Epidermal melanocyte (primary cell): ENCODE data around the gene CCL17.
"Not testable (repeated sequence)": the region's sequence is repeated elsewhere in the genome, so short reads cannot be mapped to it uniquely, and the experiment has no call there.

Experiments
- DNase-seq: peaks from one replicate; pipeline ENCODE4 v3.0.0; 2011; ENCODE audit warnings: low spot score; ENCODE audit not compliant: insufficient read length

The CCL17 gene

DNA sequence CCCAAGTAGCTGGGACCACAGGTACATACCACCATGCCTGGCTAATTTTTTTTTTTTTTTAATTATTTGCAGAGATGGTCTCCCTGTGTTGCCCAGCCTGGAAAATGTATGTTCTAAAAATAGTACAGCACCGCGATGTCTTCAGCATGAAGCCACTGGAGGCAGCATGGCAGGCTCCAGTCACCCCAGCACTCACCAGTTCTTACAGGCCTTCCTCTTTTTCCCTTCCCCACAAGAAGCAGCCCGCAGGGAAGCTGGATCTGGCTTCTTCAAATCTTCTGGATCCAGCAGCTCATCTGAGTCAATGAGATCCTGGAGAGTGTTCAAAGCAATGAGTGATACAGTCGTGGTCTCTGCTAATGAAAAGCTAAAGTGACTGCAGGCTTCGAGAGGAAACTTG, 26.4 kb downstream of the CCL17 start:
- DNase-seq, result no peak

GRCh38 chr16:57432505-57432904, 27.9 kb downstream of the CCL17 start:
- DNase-seq, result no peak

DNA sequence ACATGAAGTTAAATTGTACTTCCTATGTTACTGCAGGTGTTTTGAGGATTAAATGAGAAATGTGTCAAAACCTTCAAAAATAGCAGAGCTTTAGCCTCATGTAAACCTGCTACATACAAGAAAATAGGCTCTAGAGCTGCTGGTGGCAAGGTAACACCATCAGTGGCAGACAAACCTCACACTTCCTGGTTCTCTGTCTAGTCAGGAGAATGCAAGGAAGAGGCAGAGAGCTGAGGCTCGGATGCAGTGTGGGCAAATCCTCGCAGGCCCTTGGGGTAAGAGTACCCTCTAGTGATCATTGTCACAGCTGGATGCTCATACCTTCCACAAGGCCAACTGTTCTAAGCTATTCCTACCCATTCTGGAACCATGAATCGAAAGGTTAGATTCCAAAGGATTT, 28.4 kb downstream of the CCL17 start:
- DNase-seq, result no peak

DNA sequence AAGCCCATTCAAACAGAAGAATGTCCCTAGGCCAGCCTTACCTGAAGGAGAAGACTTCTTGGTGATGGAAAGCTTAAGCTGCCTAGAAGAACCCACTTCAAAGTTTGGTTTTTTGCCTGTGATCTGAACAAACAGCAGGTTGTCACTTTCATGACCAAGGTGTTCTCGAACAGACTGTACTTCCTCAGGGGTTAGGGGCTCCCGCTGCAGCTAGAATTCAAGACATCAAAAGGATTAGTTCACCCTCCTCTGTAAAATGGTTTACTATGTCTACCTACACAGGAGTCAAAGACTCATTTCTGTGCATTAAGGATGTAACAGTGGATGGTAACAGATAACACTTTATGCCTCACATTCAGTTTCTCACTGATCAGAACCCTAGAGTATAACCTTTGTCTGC, 29.4 kb downstream of the CCL17 start:
- DNase-seq, result no peak

DNA sequence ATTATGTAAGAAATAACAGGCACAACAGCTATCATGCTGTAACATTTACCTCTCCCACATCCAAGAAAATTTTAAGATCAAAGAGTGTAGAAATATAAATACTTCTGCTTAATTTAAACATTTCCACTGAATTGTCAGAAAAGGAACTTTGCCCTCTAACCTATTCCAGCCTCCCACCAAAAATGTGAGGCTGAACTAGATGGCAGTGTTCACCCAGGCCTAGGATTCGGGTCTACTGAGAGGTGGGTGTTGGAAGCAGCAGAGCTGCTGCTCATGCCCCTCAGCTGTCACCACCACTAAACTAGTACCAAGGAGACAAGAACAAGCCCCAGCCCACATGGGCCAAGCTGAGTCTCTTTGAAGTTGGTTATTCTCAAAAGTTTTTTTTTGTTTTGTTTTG, 31.3 kb downstream of the CCL17 start:
- no peak for DNase-seq

GRCh38 chr16:57439947-57440346, 35.4 kb downstream of the CCL17 start:
- DNase-seq, result not testable (repeated sequence)

GRCh38 chr16:57440551-57440950, 36.0 kb downstream of the CCL17 start:
- DNase-seq, result not testable (repeated sequence)

GRCh38 chr16:57444711-57445110, 40.1 kb downstream of the CCL17 start:
- DNase-seq, result no peak

DNA sequence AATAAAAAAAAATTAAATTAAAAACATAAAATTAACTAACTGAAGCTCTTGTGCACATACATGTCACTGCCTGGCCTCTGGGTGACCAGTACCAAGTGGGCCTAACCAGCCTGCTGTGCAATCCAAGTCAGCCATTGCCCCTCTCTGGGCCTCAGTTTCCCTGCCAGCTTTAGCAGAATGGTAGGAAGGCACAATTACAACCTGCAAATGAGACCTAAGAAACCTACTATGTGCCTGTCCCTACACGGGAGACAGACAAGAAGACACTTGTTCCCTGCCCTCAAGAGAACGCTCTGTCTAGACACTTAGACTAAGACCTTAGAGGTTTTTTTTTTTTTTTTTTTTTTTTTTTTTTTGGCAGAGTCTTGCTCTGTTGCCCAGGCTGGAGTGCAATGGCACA, 40.9 kb downstream of the CCL17 start:
- no peak for DNase-seq

DNA sequence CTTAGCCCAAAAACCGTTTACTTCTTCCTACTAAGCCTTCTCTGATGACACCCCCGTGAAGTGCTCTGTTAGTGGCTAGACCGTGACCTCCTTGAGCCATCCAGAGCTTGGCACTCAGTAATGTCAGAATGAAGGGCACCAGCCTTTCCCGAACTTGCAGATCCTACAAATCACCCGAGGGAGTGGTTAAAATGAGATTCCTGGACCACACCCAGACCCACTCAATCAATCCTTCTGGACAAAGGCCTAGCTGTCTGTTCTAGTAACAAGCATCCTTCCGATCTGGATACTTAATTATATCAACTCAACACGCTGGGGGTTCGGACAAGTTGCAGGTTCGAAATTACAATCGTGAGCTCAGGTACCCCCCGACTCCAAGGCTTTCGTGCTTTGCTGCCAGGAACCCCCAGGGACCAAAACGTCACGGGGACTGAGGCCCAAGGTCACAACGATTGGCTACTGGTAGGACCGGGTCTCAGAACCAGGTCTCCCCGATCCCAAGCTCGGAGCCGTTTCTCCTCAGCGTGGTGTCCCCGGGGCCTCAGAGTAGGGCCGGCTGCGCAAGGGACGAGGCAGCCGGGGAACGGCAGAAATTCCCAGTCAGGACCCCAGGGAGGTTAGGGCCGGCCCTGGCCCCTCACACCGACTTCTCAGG, 42.1 kb downstream of the CCL17 start:
- DNase-seq, result no peak

DNA sequence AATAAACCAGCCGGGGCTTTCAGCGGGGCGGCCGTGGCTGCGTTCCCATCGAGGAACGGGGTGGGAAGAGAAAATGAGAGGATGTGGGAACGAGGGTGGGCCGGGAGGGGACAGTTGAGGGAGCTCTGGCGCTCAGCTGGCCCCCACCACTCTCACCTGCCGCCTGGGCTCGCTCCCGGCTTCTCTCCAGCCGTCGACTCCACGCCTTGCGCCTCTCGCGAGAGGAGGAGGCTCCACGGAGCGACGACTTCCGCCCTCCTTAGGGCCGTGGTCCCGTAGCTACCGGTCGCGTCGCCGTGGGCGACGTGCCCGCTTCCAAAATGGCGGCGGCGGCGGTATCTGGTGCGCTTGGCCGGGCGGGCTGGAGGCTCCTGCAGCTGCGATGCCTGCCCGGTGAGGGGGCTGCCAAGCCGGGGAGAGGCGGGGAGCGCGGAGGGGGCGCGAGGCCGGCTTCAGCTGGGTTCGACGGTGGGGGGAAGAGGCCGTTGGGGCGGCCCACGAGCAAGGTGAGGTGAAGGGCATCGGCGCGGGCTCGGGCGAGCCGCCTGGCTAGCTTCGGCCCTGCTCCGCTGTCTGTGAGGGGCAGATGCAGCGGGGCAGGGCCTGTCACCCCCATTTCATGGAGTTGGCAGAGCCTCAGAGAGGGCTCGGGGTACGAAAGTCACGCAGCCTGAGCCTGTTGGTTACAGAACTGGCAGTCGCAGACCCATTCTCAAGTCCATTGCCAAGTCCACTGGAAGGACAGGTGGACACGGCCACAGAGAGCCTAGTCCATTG, 42.8 kb downstream of the CCL17 start, which contains the start of the genes CIAPIN1 and COQ9:
TSS of gene CIAPIN1 (minus strand) at position 200 of the 777 bp plus-strand sequence. CDS start 6,457 bp downstream, outside the sequence.
TSS of gene COQ9 (plus strand) at position 294 of the 777 bp plus-strand sequence. CDS start at position 321, 27 bp downstream.
- peak; percentile 88 for DNase-seq

DNA sequence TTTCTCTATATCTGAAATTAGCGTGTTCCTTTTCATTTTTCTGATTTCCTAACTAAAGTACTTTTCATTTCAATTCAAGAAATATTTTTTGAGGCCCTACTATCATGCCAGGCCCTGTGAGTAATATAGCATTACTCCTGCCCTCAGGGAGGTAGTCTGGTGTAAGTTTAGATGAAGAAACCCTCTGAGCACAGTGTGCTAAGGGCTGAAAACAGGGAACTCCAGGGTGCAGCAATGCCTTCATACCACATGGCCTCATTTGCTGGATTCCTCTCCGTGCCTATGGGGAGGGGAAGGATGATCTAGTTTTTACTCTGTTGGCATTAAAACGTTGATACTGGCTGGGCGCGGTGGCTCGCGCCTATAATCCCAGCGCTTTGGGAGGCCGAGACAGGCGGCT, 47.5 kb downstream of the CCL17 start:
- no peak for DNase-seq

GRCh38 chr16:57462209-57462977, 57.8 kb downstream of the CCL17 start, which contains the start of gene POLR2C:
POLR2C (plus strand) TSS chr16:57462679; CDS start chr16:57462725, 46 bp downstream.
- peak; percentile 80 for DNase-seq

DNA sequence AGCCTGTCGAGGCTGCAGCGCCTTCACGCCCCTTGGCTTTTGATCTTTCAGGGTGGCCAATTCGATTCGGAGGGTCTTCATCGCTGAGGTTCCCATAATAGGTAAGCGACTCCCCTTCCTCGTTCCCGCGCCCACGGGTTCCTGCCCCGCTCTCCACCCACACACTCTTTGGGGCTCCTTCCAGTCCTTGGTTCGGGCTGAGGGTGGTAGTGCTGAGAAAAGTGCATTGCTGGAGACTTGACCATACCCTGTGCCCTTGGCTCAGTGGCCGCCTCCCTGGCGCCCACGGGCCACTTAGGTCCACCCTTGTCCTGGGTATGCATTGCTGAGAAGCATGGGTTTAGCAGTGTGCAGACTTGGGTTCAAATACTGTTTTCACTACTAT, 58.4 kb downstream of the CCL17 start:
- no peak for DNase-seq

- no peak for DNase-seq
Observed at GRCh38 chr16:57464523-57464922, 60.0 kb downstream of the CCL17 start.
